Prostate gland (tissue), 2 donors: ENCODE results near the gene PAK1.

Source experiments
- POLR2A ChIP-seq: fragments of 450-650 bp; IDR thresholded peaks from one replicate; pipeline ENCODE4 v1.6.1; 2016; ENCODE audit warnings: antibody characterized with exemption, mild to moderate bottlenecking
- POLR2AphosphoS5 ChIP-seq: sonication (generic); formaldehyde crosslinking; IDR thresholded peaks from one replicate; pipeline ENCODE4 v1.6.1; 2017; ENCODE audit warnings: antibody characterized with exemption
- TF ChIP-seq, protein P1 (sequence below), 4 experiments: fragments of 200-600 bp in 2 of 4; fragments of 450-650 bp in 2 of 4; sonication (generic) in 2 of 4; IDR thresholded peaks; 1 replicate in 3 of 4; 2 replicates in 1 of 4; pipeline ENCODE4 v1.5.1; 2016 to 2019; ENCODE audit warnings: antibody characterized with exemption in 4 of 4, mild to moderate bottlenecking in 2 of 4, moderate library complexity in 2 of 4

DNA sequence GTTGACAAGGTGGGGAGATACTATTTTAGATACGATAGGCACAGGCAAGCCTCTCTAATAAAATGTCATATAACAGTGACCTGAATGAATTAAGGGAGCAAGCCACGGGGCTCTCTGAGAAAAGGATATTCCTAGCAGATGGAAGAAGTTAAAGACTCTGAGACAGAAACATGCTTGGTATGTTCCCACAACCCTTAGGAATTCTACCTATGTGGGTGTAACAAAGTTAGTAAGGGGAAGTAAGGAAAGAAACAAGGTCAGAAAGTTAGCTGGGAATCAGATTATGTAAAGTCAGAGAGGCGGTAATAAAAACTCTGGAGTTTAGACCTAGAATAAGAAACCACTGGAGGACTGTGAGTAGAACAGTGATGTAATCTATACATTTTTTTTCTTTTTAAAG, 112.7 kb downstream of the PAK1 start:
- TF ChIP-seq POLR2A, result no peak
- TF ChIP-seq, protein P1, sequence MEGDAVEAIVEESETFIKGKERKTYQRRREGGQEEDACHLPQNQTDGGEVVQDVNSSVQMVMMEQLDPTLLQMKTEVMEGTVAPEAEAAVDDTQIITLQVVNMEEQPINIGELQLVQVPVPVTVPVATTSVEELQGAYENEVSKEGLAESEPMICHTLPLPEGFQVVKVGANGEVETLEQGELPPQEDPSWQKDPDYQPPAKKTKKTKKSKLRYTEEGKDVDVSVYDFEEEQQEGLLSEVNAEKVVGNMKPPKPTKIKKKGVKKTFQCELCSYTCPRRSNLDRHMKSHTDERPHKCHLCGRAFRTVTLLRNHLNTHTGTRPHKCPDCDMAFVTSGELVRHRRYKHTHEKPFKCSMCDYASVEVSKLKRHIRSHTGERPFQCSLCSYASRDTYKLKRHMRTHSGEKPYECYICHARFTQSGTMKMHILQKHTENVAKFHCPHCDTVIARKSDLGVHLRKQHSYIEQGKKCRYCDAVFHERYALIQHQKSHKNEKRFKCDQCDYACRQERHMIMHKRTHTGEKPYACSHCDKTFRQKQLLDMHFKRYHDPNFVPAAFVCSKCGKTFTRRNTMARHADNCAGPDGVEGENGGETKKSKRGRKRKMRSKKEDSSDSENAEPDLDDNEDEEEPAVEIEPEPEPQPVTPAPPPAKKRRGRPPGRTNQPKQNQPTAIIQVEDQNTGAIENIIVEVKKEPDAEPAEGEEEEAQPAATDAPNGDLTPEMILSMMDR (IDR thresholded peaks at IDR 0.05), result no peak
- no peak for TF ChIP-seq POLR2AphosphoS5
